Upper lobe of left lung (tissue), 4 donors: Measurements from ENCODE around the gene DUSP8.

Source experiments
- CTCF ChIP-seq, 6 experiments: fragments of 450-650 bp in 4 of 6; fragments of 200-600 bp in 2 of 6; sonication (generic) in 2 of 6; IDR thresholded peaks; one replicate each; pipeline ENCODE4 v1.5.1; 2016 to 2019; ENCODE audit warnings: antibody characterized with exemption in 6 of 6
- POLR2A ChIP-seq, 4 donors: fragments of 450-650 bp; IDR thresholded peaks; one replicate each; pipeline ENCODE4 v1.5.1; 2016 to 2017; ENCODE audit warnings: antibody characterized with exemption in 4 of 4, mild to moderate bottlenecking in 2 of 4
- POLR2AphosphoS5 ChIP-seq, 2 donors: sonication (generic); formaldehyde crosslinking; IDR thresholded peaks; one replicate each; pipeline ENCODE4 v1.5.1; 2017; ENCODE audit warnings: antibody characterized with exemption in 2 of 2

GRCh38 chr11:1563697-1564534, 8.2 kb downstream of the DUSP8 start:
- TF ChIP-seq CTCF (IDR thresholded peaks at IDR 0.05) (no peak), POLR2AphosphoS5 (IDR thresholded peaks at IDR 0.05) (no peak), POLR2A (IDR thresholded peaks at IDR 0.05) (no peak)
